ENCODE data around the gene KRTAP5-4.
"Not testable (repeated sequence)": the region's sequence is repeated elsewhere in the genome, so short reads cannot be mapped to it uniquely, and the experiment has no call there.

KRTAP5-4 gene

GRCh38 chr11:1622086-1622485, at the start of gene KRTAP5-4:
Gene KRTAP5-4 (minus strand): TSS chr11:1622138. CDS start chr11:1622093, 45 bp downstream.
- DNase-seq: no peak

DNA sequence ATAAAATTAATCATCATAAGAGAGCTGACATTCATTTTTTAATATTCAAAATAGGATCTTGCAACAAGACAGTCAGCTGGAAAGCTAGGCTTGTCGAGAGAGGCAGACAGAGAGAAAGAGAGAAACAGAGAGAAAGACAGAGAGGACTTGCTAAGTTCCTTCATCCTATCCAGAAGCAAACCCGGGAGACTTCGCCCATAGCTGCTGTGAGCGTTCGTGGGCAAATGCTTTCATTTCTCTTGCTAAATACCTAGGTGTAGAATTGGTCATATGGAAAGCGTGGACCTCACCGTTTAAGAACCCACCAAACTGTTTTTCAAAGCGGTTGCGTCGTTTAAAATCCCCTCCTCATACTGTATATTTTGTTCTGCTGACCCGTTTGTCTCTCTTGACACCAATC, 49.7 kb upstream of the KRTAP5-4 start:
- DNase-seq: no peak

DNA sequence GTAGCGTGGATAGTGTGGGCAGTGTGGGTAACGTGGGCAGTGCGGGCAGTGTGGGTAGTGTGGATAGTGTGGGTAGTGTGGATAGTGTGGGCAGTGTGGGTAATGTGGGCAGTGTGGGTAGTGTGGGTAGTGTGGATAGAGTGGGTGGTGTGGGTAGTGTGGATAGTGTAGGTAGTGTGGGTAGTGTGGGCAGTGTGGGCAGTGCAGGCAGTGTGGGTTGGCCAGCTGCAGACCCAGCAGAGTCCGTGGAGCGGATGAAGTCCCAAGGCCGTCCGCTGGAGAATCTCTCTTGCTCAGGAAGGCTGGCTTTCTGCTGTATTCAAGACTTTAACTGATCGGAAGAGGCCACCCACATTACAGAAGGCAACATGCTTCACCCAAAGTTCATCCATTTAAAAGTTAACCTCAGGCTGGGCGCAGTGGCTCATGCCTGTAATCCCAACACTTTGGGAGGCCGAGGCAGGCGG, 49.0 kb upstream of the KRTAP5-4 start:
- DNase-seq: no peak

DNA sequence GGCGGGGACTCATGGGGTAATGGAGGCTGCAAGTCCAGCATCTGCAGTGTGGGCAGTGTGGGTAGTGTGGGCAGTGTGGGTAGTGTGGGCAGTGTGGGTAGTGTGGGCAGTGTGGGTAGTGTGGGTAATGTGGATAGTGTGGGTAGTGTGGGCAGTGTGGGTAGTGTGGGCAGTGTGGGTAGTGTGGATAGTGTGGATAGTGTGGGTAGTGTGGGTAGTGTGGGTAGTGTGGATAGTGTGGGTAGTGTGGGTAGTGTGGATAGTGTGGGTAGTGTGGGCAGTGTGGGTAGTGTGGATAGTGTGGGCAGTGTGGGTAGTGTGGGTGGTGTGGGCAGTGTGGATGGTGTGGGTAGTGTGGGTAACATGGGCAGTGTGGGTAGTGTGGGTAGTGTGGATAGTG, 48.5 kb upstream of the KRTAP5-4 start:
- not testable (repeated sequence) for DNase-seq

- no peak for DNase-seq
Observed at GRCh38 chr11:1669546-1670218, 47.7 kb upstream of the KRTAP5-4 start.

- no peak for DNase-seq
Observed at GRCh38 chr11:1668911-1669473, 47.1 kb upstream of the KRTAP5-4 start.

- no peak for DNase-seq
Observed at GRCh38 chr11:1667906-1668305, 46.0 kb upstream of the KRTAP5-4 start.

- no peak for DNase-seq
Observed at GRCh38 chr11:1667121-1667850, 45.3 kb upstream of the KRTAP5-4 start.

DNA sequence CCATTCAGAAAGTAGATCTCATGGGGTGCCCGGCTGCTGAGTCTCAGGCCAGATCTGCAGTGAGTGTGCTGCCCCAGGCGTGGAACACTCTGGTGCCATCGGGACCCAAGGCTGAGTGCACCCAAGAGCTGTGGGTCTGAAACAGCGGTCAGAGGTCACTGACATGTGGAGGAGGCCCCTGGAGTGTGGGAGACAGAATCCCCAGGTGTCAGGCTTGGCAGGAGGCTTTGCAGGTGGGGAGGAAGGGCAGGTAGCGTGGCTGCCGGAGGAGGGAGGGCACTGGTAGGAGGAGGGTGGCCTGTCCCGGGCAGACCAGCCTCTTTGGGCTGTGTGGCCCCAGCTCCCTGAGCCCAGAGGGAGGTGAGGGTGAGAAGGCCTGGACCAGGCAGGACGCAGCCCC, 43.4 kb upstream of the KRTAP5-4 start:
- no peak for DNase-seq

GRCh38 chr11:1662699-1663283, 40.9 kb upstream of the KRTAP5-4 start:
- DNase-seq: not testable (repeated sequence)

DNA sequence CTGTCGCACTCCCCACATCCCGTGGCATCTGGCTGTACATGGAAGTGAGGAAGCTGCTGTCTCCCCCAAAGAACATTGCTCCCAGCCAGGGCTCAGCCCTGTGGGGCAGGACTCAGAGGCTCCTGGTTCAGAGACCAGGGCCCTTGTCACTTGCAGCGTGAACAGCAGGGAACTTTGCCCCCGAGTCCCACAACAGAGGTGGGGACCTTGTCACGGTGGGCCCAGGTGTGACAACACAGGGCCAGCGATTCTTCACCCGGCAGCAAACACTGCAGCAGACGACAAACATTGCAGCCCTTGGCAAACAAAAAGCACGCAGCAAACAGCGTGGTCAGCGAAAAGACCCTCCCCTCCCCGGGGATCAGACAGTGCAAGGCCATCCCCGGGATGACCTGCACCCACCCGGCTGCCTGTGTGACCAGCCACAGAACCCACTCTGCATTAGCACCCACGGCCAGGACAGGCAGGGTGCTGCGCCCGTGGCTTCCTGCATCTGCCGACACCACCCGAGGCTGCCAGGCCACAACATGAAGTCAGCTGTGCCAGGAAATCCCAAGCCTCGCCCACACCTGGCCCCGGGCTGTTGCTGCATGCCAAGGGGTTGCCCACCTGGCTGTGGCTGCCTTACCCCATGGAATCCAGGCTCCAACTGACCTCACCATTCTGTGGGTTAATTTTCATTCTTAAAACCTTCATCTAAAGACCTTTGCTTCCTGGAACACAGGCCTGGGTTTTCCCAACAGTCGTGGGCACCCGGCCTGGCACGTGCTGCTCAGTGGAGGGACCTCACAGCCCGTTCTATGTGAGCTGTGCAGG, 39.7 kb upstream of the KRTAP5-4 start:
- not testable (repeated sequence) for DNase-seq

DNA sequence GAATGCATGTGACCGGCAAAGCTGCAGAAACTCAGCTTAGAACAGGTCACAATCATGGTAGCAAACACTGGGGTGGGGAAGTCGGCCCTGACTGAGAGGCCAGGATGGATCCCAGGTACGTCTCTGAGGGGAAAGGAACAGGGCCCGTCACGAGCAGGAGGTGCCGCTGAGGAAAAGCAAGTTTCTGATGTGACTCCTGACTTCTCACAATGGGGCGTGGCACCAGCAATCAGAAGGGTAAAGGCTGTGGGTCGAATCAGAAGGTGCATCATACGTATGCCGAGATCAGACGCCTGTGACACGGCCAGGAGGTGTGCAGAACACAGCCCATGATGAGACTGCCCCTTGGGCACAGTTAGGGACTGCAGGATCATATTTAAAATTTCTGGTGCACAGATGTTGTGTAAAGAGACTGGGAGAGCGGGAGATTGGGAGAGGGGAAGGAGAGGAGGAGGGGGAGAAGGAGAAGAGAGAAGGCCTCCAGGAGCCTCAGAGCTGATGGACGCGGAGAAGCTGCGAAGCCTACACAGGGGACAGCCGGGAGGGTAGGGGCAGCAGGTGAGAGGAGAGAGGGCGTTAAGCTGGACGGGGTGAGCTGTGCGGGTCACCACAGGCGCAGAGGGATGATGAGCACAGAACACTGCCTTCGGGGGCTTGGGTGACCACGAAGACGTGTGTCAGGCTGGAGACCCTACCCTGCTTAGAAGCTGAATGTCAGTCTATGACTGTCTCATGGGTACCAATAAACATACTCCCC, 38.4 kb upstream of the KRTAP5-4 start:
- DNase-seq: no peak

DNA sequence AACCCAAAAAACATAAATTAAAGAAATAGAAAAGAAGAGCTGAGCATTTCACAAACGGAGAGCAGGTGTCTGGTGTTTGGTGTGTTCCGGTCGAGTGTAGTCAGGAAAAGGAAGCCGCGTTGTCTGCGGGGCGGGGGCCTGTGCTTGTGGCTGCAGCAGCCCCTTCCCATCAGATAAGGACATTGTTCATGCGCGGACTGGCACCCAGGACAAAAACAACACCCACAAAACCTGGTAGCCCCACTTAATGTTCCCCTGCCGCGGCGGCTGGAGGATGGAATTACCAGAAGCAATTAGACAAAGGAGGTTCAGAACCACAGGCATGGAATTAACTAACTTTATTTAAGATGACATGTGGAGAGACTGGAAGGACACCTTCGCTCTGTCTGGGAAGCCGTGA, 37.6 kb upstream of the KRTAP5-4 start:
- DNase-seq: no peak

GRCh38 chr11:1656670-1657069, 34.7 kb upstream of the KRTAP5-4 start:
- no peak for DNase-seq

DNA sequence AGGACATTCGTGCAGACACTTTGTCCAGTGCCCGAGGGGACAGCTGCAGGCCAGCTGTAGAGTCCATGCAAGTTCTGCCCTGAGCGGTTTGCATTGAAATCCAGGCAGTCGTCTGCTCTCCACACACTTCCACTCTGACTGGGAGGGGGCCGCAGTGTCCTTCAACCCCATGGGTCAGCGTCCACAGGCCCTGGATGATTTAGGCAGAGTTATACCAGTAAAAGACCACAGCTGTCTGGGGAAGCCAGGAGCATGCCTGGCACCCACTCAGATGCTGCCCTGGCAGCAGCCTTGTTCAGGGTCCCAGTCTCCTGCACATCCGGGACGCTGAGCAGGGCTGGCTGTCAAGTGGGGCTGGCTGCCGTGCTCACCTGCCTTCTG, 34.1 kb upstream of the KRTAP5-4 start:
- no peak for DNase-seq

- no peak for DNase-seq
Observed at GRCh38 chr11:1655168-1656060, 33.5 kb upstream of the KRTAP5-4 start.

- no peak for DNase-seq
Observed at GRCh38 chr11:1654388-1655167, 32.6 kb upstream of the KRTAP5-4 start.

- DNase-seq: no peak
Observed at GRCh38 chr11:1653541-1654387, 31.8 kb upstream of the KRTAP5-4 start.
